ENCODE data around the gene KMT2C.

DNA sequence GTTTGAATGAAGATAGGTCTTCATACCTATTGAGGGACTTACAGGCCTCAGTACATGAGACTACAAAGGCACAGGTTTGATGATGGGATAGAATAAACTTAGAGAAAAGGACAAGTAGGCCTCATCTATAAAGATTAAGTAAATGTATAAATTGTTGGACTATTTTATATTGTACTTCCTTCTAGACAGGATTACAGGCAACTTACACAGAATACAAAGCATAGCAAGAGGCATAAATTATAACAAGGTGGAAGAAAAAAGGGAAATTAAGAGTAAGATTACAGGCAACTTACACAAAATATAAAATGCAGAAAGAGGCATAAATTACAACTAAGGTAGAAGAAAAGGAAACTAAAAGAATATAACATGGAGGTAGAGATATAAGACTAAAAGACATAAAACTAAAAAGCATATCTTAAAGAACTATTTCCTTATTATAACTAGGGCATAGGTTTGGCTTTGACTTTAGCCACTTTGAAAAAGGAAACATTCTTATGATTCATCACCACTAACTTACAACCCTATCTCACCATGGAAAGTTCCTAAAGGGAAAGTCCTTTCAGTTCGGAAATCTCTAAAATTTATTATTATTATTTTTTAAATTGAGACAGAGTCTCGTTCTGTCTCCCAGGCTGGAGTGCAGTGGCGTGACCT lies 257.3 kb downstream of the KMT2C start:
- TF ChIP-seq CTCF (IDR thresholded peaks at IDR 0.05 in 8 of 11, conservative IDR thresholded peaks at IDR 0.05 in 3 of 11) (no peak), POLR2A (IDR thresholded peaks at IDR 0.05) (no peak), POLR2AphosphoS5 (IDR thresholded peaks at IDR 0.05) (no peak)
